Fibroblast of villous mesenchyme (primary cell): ENCODE results near the gene ABCB10. TPM values are rescaled to one million over a fixed set of nuclear protein-coding genes. Genes with fewer than 3 reads are reported as not detected.
A peak's percentile ranks its signal among the peaks of the same experiment; 100 is the strongest.

Experiments
- DNase-seq: peaks from one replicate; pipeline ENCODE4 v3.0.0-alpha.2; 2010; ENCODE audit warnings: low read depth
- H3K4me3 ChIP-seq: 2 replicates; pipeline ENCODE4 v1.5.1; 2011; ENCODE audit warnings: low read depth, mild to moderate bottlenecking, low read length
- CTCF ChIP-seq: IDR thresholded peaks from 2 replicates; pipeline ENCODE4 v1.5.1; 2012; ENCODE audit warnings: low read depth, mild to moderate bottlenecking, low read length; ENCODE audit not compliant: insufficient read depth
- total RNA-seq: library from RNA; depleted of rRNA; stranded (reverse); fragments of >200 nt; gene quantifications from 2 replicates; pipeline ENCODE4 v1.2.3, GENCODE V29; 2012

The ABCB10 gene
- 17.4 and 18.1 TPM in 2 replicates for total RNA-seq

- DNase-seq, result peak; percentile 98
- peak within 1 kb of the TSS; percentile 79 for H3K4me3 ChIP-seq
- TF ChIP-seq CTCF, result peak; percentile 76
Measured at GRCh38 chr1:229558460-229559335, at the start of gene ABCB10. Gene ABCB10 (minus strand): TSS chr1:229558707. CDS start chr1:229558652, 55 bp downstream.

DNA sequence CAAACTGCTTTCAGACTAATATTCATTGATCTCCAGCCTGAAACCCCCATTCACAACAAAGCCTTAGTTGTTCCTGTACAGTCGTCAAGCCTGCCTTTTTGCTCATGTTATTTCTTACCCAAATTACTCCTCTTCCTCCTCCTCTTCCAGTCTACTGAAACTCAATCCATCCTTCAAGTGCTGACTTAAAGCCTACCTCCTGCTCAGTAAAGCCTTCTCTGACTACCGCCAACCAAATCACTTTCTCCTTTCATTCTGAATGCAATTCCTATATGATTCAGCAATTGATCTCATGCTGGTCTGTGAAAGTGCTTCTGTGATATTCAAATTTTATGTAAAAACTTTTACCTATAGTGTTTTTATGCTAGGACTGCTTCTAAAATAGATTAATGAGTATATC lies 48.9 kb upstream of the ABCB10 start:
- no peak for DNase-seq
- no peak for TF ChIP-seq CTCF
- no peak overlapping the region for H3K4me3 ChIP-seq

DNA sequence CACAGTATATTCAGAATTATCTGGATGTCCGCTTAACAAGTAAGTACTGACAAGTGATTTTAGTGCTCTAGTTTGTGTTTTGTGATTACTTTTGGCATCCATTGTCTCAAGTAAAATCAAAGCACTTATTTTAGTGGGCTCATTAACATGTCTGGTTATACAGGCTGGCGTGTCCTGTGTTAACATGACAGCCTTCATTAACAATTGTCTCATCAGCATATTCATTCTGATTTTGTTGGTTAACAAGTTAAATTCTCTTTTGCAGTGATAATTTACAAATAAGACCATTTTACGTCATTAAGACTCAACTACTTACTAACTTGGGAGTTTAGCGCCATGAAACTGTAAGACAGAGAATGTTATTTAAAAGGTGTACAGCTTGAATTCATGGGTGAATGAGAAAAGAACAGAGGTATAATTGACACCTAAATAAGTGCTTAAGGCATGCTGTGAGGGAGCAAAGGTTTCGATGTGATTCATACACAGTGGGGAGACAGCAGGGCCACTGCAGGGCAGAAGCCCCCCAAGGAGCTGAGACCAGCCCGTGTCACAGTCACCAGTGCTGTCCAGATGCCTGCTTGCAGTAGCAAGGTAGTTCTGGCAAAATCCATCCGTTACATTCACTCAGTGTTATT lies 45.0 kb upstream of the ABCB10 start:
- no peak for DNase-seq
- no peak overlapping the region for H3K4me3 ChIP-seq

GRCh38 chr1:229600229-229600628 lies 41.7 kb upstream of the ABCB10 start:
- no peak overlapping the region for H3K4me3 ChIP-seq
- no peak for DNase-seq
- TF ChIP-seq CTCF, result no peak

More for the DNA sequence above, 45.0 kb upstream of the ABCB10 start:
- TF ChIP-seq CTCF, result no peak

- no peak overlapping the region for H3K4me3 ChIP-seq
- peak; percentile 20 for DNase-seq
- no peak for TF ChIP-seq CTCF
Measured at GRCh38 chr1:229599218-229599954, 40.9 kb upstream of the ABCB10 start.

- peak; percentile 35 for DNase-seq
Measured at GRCh38 chr1:229597877-229598276, 39.4 kb upstream of the ABCB10 start.

More at GRCh38 chr1:229597877-229598276, 39.4 kb upstream of the ABCB10 start:
- no peak for TF ChIP-seq CTCF
- H3K4me3 ChIP-seq, result no peak overlapping the region
